NOMO-1 treated with DMSO at 0.1 percent for 48 hours (cell line): ENCODE results near the gene BSDC1.
A peak's percentile ranks its signal among the peaks of the same experiment; 100 is the strongest.

ENCODE experiments used
- DNase-seq: peaks from one replicate; lab custom pipeline; 2025; ENCODE audit not compliant: unreplicated experiment; lab: John Stamatoyannopoulos, UW

BSDC1 gene

DNA sequence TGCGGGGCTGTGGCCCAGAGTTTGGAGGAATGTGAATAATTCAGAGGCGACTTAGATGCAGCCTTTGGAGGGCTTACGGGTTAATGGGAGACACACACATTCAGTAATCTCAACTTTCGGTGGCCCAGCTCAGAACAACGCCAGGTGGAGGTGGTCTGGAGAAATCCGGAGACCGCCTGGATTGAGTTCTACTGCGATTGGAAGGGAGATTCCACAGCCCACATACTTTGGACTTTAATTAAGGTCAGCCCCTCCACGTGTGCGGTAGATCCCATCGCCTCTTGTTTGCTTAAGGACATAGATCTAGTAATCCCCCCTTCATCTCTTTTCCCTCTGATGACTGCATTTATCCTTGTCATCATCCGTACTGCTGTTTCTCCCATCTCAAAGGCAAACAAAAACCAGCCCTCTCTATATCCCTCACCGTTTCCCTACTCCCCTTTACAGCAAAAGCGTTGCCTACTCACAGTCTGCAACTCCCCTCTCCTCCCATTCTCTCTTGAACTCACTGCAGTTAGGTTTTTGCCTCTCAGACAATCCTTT, 720 bp upstream of the BSDC1 start:
- no peak for DNase-seq

DNA sequence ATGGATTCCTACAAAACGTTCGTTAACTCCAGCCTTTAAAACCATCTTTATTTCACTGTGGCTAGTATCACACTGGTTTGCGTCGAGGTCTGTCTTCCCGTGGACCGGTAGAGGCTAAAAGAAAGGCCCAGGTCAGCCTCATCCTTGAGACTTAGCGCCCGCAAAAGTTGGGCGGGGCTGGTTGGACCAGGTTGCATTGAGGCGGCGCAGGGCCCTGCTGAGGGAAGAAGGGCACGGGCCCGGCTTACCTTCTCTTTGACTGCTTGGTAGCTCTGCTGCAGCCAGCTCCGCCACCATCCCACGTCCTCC, 455 bp downstream of the BSDC1 start:
- peak; percentile 20 for DNase-seq

DNA sequence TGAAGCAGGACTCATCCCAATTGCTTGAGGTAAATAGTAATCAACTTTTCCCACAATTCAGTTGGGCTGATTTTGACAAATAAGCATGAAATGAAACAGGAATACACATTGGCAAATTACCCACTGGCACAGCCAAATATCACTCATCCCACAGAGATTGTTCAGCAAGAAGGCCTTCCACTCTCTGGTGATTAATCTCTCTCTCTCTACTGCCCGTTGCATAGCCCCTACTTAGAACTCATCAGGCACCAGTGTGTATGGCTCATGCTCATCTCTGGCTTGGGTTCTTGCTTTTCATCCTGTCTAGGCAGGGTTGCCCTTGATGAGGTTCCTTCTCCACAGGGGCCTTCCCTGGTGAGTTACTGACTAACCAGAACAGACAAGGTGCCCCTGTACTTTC, 1.1 kb downstream of the BSDC1 start:
- no peak for DNase-seq

DNA sequence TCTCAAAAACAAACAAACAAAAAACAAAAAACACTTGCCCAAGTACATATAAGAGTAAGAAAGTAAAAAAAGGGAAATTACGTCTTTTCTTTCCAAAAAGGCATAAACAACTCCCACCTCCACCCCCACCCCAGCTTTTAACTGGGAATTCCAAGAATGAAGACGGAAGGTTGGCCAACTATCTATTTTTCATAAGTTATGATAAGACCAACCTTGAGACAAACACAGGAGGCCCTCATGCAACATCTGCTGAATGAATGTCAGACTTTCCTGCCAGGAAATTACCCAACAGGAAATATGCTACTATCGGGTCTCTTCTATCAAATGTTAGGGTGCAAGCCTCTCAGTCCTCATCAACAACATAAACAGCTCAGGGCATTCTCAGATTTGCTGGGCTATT, 1.9 kb downstream of the BSDC1 start:
- no peak for DNase-seq

DNA sequence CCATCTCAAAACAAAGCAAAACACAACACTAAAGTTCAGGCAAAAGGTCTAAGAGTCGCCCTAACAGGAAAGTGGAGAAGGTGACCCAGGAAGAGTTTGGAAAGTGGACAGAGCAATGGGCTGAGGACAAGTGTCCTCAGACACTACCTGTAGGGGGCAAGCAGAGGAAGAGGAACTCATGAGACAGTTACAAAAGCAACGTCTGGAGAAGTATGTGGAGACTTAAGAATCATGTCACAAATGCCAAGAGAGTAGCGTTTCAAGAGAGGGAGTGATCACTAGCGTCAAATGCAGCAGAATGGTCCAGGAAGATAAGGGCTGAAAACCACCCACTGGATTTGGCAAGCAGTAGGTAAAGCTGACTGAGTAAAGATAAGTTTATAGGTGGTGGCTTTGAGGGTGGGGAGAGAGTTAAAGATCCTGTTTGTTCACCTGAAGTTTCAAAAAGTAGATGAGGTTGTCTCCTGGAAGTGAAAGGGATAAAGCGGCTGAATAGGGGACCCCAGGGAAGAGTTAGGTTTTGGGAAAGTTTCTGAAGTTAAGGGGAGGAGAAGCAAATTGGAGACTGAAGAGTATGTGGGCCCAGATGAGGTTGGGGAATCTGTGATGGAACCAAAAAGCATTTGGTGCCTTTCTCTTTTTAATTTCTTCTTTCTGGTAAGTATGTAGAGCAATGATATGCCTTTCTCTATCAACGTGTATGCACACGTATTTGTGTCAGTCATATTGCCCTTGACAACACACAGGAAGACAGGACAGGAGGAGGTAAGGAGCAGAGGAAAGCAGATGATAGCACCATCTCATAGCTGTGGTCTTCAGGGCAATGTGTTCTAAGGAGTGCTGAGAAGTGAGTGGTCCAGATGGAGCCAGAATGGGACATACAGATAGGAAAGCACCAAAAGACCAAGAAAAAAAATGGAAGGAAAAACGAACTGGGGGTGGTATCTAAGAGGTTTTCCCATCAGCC, 3.1 kb downstream of the BSDC1 start:
- DNase-seq: no peak

DNA sequence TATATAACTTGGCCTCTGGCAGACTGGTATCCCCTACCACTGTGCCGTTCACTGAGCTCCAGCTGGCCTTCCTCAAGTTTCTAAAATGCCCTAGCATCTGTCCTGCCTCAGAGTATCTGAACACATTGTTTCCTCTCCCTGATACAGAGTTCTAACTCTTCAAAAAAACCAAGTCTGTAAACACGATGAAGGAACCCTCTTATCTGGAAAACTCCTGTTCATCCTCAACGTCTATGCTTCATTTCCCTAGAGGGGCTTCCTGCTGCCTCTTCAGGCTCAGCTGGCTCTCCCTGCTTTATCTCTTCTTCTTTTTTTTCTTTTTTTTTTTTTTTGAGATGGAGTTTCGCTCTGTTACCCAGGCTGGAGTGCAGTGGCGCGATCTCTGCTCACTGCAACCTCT, 5.6 kb downstream of the BSDC1 start:
- DNase-seq: no peak

DNA sequence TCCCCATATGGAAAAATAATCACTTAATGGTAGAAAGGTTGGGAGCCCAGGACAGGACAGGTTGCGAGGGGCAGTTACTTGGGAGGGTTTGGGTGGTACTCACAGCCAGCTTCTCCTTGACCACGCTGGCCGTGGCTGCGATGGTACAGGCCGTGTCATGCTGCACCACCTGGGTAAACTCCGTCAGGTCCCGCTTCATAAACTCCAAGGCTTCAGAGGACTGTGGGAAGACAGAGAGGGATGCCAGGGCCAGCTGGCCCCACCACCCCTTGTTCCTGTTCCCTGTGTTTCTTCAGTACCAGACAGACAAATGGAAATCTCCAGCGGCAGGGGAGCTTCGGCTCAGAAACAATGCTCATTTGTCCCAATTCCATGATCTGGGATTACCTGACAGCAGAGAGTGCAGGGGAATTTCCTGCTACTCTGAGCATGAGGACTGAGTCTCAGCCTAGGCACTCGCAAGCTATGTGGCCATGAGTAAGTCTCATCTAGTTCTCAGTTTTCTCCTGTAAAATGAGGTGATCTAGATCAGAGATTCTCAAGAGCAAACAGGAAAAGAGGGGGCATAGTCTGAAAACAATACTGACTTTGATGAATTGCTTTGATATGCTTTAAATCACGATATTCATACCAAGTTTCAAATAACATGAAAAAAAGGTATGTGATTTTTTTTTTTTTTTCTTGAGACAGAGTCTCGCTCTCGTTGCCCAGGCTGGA, 7.4 kb downstream of the BSDC1 start:
- no peak for DNase-seq

DNA sequence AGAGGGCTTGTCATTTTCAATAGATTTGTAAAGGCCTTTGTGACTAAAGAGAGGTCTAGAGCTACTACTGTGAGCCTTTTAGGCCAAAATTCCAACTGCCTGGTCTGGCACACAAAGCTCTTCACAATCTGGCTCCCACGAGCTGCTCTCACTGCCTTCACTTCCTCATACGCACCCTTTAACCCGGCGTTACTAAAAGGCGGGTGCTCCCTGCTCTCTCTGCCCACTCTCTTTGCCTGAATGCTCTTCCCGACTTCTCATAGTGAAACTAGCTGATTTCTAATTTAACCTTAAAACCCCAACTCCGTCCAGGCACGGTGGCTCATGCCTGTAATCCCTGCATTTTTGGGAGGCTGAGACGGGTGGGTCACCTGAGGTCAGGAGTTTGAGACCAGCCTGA, 14.2 kb downstream of the BSDC1 start:
- no peak for DNase-seq

DNA sequence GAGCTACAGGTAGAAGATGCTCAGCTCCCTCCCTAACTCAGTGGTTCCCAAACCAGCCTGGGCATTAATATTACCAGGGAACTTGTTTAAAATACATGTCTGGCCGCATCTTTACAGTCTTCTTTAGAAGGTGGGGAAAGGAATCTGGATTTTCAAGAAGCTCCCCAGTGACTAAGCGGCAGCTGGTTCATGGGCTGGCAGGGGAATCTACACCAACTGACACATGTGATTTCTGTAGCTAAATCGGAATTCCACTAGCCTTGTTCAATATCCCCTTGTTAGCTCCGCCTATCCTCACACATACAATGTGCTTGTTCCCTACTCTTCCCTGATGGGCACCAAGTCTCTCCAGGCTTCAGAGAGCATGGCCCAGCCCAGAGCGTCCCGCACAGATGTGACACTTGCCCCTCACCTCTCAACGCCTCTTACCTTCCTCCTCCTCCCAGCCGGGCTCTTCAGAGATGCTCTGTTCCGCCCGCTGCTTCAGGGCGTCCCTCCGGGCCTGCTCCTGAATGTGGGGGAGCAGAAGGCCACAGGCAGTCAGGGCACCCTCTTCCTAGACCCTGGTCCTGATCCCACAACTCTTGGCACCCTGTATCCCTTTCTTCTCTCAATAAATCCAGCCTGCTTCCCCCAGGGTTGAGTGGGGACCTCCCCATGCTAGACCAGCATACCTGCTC, 16.6 kb downstream of the BSDC1 start:
- DNase-seq: no peak

DNA sequence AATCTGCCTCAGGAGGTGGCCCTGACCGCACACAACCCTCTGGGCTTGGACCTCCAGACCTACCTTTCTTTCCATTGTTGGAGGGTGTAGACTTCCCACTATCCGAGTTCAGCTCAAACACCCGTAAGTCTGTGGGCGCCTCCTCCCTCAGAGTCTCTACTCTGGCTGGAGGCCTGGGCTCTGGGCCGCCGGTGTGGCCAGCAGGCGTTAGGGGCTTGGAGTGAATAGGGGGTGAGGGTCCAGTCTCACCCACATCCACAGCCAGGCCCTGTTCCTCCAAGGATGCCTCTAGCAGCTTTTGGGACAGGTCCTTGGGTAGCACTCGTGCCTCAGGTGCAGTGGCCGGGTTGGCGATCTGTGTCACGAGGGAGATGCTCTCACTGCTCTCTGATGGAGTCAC, 18.0 kb downstream of the BSDC1 start:
- no peak for DNase-seq

DNA sequence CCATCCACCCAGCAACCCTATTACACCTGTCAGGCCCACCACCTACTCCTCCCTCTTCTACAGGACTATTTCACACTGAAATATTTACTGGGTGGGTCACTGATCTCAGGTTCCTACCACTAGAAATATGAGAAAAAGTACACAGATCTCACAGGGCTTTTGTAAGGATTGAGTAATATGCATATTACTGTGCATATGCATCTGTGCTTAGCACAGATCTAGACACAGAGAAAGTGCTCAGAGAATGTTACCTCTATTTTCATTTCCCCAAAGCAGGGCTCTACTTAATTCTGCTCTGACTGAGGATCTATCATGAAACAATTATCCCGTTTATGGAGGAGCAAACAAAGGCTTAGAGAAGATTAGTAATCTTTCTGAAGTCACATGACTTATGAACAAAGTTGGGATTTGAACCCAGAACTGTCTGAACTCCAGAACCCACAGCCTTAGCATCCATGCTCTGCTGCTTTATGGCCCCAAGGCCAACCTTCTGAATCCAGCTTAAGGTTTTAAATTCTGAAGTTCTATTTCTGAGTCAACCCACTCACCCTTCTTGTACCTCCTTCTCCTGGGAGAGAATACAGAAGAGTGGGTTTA, 20.1 kb downstream of the BSDC1 start:
- no peak for DNase-seq

DNA sequence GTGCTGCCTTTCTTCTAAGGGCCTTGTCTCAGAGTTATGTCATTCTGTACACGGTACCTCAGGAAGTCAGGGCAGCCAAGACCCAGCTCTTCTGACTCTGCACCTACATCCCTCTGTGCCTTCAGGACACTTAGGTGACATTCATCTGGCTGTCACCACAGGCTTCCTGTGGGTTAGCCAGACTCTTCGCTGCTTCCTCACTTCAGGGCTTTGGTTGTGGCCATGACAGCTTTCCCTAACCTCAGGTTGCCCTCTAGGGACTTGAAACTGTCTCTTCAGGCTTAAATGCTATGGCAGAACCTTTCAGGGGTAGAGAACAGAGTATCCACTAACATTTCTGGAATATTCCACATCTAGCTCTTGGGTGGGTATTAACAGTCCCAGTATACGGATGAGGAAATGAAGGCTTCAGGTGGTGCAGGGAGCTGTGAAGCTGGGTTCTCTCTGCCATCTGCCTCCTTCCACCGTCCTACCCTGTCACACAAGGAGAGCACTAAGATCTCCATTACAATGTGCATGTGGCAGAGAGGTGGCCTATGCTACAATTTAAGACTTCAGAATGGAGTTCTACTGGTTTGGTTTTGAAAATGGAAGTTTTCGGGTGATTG, 22.0 kb downstream of the BSDC1 start:
- peak; percentile 49 for DNase-seq

DNA sequence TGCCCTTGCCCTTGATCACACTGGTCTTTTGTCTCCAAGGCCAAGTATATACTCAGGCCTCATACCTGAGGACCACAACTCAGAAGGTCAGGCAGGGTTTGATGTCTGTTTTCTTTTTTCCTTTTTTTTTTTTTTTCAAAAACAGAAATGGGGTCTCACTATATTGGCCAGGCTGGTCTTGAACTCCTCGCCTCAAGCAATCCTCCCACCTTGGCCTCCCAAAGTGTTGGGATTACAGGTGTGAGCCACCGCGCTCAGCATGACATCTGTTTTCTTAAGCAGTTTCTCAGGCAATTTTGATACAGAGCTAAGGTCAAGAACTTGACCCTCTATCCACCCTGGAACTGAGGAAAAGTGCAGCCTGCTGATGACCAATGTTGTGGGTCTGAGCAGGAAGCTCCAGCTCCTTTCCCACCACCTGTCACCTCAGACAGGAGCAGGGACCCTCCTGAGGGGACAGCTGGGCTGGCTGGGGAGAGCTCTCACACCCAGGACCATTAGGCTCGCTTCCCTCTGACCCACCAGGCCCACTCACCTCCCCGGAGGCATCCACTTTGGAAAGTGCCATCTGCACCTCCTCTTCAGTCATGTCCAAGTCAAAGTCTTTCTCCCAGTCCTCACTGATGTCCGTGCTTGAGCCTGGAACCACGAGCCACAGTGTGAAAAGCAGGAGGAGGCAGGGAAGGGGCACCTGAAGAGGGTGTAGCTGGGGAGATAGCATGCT, 26.2 kb downstream of the BSDC1 start:
- no peak for DNase-seq

DNA sequence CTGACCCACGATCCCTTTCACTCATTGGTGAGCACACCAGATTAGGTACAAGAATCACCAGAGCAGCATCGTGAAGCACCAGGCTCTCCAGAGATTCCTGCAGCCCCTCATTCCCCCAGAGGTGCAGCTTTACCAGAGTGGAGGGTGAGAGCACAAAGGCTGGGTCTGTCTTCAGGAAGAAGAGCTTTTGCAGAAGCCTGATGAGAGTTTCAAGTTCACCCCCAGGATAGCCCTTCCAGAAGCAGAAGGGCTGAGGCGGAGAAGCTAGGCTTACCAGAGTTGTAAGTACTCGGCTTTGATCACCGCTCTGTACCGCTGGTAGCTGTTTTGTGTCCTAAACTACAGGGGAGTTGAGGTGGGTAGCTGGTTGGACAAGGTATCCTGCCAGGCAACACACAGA, 28.8 kb downstream of the BSDC1 start:
- no peak for DNase-seq

DNA sequence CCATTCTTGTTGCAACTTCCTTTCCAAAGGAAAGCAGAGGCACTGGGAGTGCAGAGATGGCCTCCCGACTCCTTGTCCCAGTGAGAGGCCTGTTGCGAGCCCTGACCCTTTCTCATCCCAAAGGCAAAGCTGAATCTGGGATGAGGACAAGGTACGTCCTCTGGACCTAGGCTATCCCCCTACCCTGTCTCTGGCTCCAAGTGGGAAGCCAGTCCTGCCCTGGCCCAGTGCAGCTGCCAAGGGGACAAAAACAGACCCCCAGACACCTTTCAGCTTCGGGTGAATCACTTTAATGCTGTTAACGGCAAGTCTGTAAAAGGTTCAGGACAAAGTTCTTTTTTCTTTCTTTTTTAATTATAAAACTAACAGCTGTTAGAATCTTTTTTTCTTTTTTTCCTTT, 29.4 kb downstream of the BSDC1 start:
- no peak for DNase-seq

DNA sequence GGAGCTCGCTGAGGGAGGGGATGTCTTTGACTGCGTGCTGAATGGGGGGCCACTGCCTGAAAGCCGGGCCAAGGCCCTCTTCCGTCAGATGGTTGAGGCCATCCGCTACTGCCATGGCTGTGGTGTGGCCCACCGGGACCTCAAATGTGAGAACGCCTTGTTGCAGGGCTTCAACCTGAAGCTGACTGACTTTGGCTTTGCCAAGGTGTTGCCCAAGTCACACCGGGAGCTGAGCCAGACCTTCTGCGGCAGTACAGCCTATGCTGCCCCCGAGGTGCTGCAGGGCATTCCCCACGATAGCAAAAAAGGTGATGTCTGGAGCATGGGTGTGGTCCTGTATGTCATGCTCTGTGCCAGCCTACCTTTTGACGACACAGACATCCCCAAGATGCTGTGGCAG, 30.5 kb downstream of the BSDC1 start:
- no peak for DNase-seq

DNA sequence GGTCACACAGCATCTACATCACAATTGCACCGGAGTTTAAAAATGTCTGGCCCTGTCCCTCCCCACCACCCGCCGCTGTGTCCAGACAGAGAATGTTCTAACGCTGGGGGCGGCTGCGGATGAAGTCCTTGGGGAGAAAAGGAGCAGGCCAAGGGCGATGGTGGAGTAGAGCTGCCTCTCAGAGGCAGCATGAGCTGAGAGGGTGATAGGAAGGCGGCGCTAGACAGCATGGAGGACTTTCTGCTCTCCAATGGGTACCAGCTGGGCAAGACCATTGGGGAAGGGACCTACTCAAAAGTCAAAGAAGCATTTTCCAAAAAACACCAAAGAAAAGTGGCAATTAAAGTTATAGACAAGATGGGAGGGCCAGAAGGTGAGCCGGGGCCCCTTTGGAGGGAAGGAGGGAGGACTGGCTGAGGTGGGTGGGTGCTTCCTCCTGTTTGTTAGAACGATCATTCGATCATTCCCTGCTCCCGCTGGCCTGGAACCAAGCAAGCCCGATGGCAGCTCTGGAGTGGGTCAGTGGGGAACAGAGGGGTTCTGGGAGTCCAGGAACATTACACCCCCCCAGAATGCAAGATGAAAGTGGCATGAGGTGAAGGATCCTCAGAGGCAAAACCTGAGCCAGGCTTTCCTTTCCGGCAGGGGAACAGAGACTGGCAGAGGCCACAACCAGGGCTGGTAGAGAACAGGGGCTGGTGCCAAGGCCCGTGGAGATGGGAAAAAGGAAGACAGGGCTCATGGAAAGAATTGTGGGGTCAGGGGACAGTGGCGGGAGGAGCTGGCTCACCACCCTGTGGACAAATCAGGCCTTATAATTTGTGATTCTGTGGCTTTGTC, 31.5 kb downstream of the BSDC1 start, which contains the start of the genes FAM229A and TSSK3:
FAM229A (minus strand) TSS at position 12 of the 840 bp plus-strand sequence. CDS start 394 bp downstream, outside the sequence.
TSSK3 (plus strand) TSS at position 66 of the 840 bp plus-strand sequence; CDS start at position 229, 163 bp downstream.
- DNase-seq: no peak

DNA sequence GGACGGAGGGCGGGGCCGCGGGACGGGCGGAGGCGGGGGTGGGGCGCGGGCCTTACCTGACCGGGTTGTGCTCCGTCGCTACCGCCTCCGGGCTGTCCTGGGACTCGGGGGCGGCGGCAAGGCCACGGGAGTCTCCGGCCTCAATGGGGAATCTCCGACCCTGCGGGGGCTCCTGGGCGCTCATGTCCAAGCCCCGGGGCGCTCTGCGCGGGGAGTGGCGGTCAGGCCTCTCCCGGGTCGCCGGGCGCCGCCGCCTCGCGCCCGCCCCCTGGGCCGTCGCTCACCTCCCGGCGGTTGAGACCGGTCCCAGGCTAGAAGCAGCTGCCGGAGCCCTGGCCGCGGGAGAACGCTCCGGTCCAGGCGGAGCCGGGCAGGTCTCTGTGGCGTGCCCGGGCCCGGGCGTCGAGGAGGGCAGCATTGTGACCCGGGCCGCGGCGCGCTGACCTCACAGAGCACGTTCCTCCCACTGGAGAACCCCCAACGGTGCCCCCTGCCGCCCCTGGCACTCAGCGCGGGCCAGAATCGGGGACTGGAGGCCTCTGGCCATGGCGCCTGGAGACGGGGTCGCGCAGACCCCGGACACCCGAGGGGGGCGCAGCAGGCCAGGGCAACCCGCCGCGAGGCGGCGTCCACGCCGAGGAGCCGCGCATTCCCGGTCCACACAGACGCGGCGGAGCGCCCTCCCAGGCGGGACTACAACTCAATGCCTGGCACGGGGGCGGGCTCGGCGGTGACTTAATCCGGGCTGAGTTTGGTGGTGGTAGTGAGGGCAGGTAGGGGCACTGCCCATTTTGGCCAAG, 32.4 kb downstream of the BSDC1 start:
- DNase-seq: no peak
